HTR-8/SVneo (cell line): ENCODE data around the gene FOXL1.

Source experiments
- DNase-seq: peaks from one replicate; pipeline ENCODE4 v3.0.0; 2011; ENCODE audit warnings: low spot score, mixed read lengths; ENCODE audit not compliant: insufficient read length
- FAIRE-seq: peaks from 2 replicates; lab custom pipeline; 2011; peaks lifted over from hg19 to GRCh38; lab: Jason Lieb, UNC

The FOXL1 gene

DNA sequence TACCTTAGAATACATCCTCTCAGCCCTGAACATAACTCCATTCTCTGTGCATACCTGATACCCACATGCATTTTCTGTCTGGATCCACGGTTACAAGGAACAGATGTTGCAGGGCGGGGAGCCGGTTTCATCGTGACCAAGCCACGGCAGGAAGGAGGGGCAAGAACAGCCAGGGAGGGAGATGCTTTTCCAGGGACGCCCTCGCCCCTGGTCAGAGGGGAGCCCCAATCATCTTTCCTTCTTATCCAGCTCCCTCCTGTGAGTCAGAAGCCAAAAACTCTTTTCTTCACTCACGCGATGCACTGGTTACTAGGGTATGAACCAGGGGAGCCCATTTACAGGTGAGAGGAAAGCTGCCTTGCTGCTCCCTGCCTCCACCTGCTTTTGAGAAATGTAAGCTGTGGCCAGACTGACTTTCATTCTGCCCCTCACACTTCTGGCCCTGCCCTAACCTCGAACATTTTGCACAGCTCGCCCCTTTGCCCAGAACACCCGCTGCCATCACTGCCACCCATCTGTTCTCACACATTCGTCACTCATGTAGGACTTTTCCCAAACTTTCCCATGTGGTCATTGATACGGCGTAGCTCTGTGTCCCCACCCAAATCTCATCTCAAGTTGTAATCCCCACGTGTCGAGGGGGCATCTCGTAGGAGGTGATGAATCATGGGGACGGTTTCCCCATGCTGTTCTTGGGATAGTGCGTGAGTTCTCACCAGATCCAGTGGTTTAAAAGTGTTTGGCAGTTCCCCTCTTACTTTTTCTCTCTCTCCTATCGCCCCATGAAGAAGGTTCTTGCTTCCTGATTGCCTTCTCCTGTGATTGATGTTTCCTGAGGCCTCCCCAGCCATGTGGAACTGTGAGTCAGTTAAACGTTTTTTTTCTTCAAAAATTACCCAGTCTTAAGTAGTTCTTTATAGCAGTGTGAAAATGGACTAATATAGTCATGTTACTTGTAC is 20.5 kb downstream of the FOXL1 start:
- DNase-seq = no peak
- no peak for FAIRE-seq

DNA sequence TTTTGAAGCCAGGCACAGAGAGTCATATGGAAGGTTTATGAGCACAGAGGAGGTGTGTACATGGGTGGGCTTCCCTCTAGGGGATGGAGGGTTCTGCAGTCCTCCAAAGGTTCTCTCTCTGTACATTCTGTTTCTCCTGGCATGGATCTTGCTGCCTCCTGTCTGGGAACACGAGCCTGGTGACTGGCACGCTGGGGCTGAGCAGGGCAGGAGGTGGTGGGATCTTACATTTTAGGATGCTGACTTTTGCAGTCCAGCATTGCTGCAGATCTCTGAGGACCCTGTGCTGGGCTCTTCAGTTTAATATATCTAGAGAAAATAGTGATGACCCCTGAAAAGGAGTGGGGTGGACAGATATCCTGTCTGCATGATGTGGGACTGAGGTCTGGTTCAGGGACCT is 23.0 kb downstream of the FOXL1 start:
- DNase-seq = no peak
- no peak for FAIRE-seq

DNA sequence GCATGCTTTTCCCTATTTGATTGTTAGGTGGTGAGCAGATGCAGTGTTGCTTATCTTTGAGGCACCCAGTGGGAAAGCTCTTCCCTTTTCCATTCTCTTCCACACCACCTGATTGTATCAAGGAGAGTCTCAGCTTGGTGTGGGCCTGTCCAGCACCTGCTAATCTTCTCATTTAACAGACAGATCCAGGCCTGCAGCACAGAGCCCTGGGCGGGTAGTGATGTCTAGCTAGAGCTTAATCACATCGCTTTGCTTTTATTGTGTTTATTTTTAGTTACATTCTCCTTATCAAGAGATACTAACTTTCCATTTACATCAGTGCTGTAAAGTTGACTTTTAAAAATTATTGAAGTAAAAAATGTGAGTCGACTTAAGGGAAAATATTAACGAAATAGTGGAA is 24.2 kb downstream of the FOXL1 start:
- FAIRE-seq (no peak), DNase-seq (no peak)

DNA sequence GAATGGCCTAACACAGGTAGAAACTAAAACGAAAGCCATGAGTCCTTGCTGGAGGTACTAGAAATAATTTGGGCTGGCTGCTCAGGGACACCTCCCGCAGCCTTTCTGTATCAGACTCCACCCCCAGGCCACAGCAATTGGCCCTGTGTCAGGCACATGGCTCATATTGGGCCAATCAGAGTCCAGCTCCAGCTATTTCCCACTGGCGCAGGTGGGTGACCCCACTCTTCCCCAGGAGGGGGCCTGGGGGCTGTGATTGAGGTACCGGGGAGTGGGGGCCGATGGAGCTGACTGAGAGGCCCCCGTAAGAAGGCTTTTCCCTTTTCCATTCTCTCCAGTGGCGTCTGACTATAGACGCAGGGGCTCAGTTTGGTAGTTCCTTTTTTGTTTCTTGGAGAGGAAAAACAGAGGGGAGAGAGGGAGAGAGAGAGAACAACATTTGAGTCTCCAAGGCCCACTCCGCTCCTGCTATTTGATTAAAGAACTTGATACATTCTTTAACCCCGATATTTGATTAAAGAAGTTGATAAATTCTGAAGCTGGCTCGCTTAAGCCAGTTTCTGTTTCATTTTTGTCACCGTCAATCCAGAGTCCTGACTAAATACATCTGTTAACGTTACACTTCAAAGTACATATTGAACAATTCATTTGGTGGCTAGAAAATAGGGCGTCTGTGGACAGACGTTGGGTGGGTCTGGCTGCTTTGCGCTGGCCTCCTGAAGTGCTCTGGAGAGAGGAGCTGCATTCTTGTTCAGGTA is 26.3 kb downstream of the FOXL1 start:
- no peak for FAIRE-seq
- DNase-seq = no peak

DNA sequence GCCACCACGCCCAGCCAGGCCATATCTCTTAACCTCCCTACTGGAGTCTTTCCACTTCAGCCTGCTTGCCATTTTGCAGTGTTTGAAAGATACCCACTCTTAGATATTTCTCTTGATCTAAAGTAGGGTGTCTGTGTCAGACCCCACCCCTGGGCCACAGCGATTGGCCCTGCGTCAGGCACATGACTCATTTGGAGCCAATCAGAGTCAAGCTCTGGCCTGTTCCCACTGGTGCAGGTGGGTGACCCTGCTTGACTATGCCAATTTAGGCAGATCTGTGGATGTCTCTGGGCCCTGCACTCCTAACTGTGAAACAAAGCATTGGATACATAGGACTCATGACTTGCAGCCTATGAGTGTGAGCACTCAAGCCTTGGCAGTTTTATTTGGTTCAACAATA is 27.6 kb downstream of the FOXL1 start:
- no peak for FAIRE-seq

DNA sequence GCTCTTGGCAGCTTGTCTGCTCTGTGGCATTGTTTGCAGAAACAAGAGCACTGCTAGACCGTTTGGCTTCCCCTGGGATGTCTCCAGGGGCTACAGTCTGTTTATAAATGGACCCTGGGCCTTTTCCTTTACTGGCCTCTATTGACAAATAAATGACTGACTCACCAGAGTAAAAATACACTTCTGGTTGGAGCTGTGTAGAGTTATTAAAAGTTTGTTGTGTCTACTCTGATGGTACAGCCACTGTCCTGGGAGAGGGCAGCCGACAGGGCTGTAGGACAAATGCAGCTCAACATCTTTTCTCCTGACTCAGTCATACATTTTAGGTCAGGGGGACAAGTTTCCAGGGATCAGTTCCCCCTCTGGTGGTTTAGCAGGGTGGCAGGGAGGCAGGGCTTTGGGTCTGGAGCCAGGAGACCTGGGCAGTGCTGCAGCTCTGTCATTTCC is 30.0 kb downstream of the FOXL1 start:
- no peak for FAIRE-seq
- DNase-seq = no peak

More for the DNA sequence above, 27.6 kb downstream of the FOXL1 start:
- no peak for DNase-seq

DNA sequence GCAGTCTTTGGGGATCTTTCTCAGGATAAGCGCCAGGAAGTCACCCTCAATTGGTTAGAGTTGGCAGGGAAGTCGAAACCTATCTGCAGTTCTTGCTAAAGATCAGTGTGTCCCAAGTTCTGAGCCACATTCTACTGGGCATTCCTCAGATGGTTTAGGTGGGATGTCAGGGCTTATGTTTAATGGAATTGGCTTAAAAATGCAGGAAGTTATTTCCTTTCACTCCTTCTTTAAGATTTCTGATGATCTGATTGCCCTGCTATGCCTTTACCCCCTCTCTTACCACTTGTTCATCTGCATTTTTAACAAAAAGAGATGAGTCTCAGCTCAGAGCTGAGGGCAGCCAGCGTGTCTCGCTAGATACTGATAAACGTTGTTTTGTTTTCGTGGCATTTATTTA is 30.8 kb downstream of the FOXL1 start:
- peak; percentile 95 for FAIRE-seq
- DNase-seq = peak; percentile 86

DNA sequence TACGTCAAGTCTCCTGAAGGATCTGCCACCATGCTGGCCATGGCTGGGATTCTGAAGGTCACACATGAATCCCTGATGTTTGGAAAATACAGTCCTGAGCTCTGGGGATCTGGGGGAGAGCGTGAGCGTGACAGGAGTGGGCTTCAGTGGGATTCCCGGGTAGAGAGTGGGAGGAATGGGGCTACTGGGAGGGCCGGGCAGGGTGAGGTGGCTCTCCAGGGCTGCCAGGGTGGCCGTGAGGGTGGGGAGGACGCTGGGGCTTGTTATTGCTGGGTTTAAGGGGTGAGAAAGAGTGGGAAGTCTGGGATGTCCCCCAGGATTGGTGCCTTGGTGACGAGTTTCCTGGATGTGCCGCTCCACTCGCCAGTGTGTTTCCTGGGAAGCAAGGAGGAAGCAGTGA is 31.3 kb downstream of the FOXL1 start:
- FAIRE-seq (no peak), DNase-seq (no peak)

DNA sequence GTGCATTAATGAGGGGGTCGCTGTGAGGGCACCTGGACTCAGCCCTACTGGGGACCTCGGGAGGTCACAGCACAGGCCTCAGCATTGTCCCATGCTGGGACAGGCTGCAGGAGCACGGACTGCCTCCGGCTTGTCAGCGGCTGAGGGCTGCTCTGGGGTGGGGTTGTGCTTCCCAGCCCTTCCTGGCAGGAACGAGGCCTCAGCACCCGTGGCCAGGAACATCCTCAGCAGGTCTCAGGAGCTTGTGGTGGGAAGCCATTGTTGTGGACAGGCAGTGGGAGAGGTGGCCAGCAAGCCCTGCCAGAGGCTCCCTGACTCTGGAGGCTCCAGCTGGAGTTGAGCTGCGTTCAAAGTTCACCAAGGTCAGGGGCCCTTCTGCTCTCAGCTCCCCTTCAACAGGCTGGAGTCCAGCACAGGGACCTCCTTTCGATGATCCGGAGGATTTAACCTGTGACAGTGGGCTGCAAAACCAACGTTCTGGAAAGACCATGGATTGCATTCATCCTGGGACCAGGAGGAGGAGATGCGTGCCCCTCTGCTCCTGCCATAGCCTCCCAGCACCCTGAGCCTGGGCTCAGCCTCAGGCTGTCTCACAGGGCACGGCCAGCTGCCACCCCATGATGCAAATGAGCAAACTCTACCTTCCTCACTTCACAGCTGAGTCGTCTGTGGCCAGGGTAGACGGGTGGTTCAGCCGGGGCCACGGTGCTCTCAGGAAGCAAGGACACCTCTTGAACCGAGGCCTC is 32.6 kb downstream of the FOXL1 start:
- no peak for FAIRE-seq

DNA sequence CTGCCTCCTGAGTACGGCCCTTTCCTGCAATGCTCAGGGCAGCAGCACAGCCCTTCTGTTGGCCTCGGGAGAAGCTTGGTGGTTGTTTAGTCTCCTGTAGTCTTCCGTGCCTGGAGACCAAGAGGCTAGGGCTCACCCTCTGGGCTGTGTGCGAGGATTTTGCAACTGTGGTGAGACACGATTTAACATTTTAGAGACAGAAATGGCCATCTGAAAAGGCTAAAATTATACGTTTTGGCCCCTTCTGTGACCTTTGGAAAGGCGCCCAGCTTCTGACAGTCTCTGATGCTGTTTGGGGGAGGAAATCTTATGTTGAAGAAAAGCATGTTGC is 33.1 kb downstream of the FOXL1 start:
- FAIRE-seq = no peak
- no peak for DNase-seq

More for the DNA sequence above, 32.6 kb downstream of the FOXL1 start:
- DNase-seq = no peak

DNA sequence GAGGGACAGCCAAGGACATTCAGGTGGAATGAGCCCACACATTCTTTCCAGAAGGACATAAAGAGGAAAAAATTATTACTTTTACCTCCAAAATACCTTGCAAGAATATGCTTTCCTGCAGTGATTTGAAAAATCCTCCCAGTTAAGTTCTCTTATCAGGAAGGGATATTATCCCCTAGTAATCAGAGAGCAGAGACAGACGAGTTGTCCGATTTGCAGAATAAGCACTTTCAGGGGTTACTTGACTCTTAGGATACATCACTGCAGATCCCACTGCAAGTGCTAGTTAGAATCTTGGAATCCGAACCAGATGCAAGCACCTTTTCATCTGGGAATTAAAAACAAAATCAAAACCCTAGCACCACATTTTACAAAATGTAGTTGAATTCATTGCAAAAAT is 33.6 kb downstream of the FOXL1 start:
- DNase-seq (no peak), FAIRE-seq (no peak)

DNA sequence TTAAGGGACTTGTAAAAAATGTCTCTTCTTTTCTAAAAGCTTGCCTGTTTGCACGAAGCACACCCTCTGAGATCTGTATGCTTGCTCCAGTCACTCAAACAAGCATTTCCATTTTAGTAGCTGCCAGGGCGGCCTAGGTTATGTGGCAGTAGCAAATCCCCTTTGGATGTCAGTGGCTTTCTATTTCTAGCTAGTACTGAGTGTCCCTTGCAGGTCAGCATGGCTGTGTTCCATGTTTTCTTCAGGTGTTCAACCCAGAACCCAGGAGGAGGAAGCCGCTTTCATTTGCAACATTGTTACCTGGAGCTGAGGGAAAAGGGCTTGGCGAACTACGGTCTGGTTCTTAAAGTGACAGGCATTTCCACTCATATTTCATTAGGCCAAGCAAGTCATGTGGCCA is 36.4 kb downstream of the FOXL1 start:
- DNase-seq (no peak), FAIRE-seq (no peak)

DNA sequence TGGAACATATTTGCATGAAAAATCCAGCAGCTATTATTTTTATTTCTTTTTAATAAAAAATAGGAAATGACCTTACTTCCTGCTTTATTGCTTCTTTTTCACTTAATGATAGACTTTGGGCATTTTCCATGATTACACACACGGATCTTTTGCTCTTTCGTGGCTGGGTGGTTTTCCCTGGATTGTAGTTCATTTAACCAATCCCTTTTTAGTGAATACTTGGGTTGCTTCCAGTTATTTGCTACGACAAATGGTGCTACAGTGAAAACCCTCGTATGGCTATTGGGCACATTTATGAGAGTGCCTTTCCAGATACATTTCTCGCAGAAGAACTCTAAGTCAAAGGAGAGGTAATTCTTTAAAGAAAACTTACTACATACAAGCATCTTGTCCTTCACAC is 38.6 kb downstream of the FOXL1 start:
- FAIRE-seq (no peak), DNase-seq (no peak)

DNA sequence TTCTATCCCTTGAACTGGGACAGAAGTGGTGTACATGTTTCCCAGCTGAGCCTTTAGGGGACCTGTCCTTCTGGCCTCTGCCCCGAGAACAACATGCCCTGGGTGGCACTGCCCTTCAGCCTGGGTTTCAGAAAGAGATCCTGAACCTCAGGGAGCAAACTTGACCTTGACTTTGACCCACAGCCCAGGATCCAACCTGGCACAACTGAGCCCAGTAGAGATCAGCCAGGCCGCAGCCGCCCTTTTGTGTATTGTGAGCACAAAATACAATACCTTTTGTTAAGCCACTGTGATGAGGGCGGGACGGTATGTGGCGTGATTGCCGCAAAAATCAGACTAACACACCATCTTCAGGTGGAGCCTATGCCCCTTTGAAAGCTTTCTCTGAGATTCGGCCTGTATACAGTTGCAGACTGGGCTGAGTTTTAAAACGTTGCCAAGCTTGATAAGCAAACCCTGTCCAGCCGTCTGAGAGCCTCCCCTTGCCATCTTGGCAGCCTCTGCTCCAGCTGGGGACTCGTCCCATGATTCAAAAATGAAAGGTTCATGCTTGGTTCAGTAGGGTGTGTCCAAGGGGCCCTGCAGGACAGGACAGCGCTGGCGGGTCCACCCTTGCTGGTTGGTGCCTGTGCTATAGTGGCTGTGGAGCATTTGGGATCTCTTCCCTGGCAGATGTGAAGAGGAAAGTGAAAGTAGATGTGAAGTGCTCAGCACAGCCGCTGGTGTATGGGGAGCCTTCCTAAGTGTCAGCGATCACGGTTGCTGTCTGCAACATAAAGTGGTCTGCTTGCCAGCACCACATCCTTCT is 40.3 kb downstream of the FOXL1 start:
- no peak for FAIRE-seq
- no peak for DNase-seq

DNA sequence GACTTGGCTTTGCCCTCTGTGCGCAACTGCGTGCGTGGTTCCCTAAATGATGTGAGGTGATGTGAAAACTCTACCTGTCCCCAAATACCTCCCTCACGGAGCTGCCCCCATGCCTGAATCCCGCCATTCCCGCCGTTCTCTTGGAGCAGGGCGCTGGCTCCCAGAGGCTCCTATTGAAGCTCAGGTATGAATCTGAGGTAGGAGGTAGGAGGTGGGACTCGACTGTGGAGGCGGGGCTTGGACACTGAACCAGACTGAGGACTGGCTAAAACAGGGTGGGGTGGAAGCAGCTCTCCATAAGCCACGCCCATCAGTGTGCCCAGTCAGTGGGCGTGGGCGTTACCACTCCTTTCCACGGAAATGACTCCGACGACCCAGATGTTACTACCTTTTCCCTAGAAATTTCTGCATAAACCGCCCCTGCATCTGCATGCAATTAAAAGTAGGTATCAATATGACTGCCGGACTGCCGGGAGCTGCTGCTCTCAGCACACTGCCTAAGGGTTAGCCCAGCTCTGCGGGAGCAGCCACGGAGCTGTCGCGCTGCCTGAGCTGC is 41.0 kb downstream of the FOXL1 start:
- FAIRE-seq (no peak), DNase-seq (no peak)

DNA sequence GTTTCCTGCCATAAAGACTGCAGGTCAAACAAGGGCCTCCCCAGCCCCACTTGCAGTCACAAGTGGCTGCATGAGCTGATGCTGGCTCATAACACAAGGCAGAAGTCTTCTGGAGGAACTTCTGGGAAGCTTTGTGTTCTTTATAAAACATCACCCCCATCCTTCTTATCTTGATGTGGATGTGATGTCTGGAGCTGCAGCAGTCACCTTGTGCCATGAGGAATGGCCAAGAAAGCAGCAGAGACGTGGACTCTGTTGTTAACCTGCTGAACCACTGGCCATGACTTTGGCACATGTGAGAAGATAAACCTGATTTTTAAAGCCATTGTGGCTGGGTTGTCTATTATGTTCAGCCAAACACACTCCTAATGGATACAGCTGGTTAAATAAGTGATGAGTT is 41.8 kb downstream of the FOXL1 start:
- DNase-seq (no peak), FAIRE-seq (peak; percentile 20)

DNA sequence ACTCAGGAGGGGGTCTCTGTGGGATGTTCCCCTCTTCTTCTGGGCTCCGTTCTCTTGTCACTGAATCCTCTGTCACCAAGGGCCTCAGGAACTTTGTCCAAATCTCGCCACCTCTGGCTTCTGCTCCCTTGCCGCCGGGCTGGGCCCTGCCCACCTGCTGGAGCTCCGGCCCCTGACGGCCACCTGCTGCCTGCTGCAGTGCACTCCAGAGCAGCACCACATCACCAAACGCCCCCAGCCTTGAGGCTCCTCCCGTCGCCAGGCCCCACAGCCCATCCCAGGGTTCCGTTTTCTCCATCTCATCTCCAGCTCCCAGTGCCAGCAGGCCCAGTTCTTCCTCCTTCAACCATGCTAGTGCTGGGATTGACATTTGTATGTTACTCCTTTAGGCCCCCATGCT is 43.6 kb downstream of the FOXL1 start:
- no peak for FAIRE-seq

DNA sequence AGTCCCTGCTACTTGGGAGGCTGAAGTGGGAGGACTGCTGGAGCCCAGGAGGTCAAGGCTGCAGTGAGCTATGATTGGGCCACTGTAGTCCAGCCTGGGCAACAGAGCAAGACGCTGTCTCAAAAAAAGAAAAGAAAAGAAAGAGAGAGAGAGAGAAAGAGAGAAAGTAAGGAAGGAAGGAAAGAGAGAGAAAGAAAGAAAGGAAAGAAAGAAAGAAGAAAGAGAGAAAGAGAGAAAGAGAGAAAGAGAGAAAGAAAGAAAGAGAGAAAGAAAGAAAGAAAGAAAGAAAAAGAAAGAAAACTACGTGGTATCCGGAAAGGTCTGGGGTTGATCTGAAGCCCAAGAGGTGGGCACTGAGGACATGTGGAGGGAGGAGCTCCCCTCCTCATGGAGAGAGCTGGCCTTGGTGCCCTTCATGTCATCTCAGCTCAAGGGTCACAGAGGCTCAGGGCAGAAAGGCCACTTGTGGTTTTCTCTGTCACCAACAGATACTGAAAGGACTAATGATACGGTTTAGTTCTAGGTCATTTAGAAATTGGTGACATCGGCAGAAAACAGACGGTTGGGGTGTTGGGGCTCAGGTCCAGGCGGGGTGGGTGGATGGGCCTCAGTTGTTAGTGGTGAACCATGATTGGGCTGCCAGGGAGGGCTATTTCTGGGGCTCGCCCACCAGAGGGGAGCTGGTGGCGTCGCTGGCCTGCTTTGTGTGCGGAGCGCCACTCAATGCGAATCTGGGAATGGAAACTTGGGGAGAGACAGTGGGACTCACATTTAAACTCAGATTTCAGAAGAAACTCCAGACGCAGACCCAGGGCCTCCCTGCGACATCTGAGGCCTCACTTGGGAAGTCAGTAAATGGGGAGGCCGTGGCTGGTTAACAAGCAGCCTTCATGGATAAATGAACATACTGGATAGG is 44.6 kb downstream of the FOXL1 start:
- FAIRE-seq (no peak), DNase-seq (no peak)

More for the DNA sequence above, 43.6 kb downstream of the FOXL1 start:
- no peak for DNase-seq

DNA sequence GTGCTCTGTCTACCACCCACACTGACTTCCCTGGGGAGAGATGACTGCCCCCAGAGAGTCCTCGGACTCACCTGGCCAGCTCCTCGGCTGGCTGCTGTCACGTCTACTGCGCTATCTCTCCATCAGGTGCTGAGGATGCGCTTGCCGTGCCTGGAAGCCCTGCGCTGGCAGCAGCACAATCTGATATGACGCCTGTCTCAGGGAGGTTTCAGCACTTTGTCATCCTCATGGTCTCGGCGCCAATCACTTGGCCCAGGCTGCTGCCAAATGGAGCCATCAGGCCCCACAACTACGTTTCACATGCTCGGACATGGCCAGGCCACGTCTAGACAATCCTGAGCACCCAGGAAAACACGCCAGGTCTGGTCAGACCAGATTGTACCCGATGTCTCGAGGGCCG is 46.7 kb downstream of the FOXL1 start:
- FAIRE-seq (no peak), DNase-seq (no peak)
